BJ (cell line): ENCODE measurements around the gene SEPTIN10. TPM values are rescaled to one million over a fixed set of nuclear protein-coding genes. Genes with fewer than 3 reads are reported as not detected.

Experiments used
- CTCF ChIA-PET: fragments of 350-600 bp; formaldehyde crosslinking; extraction: SDS; loops from one replicate; lab custom pipeline; 2021; ENCODE audit warnings: antibody characterized with exemption, inconsistent platforms; lab: Yijun Ruan, JAX
- POLR2A ChIA-PET: fragments of 300-600 bp; sonication (Branson Sonifier 250); formaldehyde crosslinking; extraction: SDS; loops from one replicate; lab custom pipeline; 2021; ENCODE audit warnings: antibody characterized with exemption; lab: Charles Lee
- DNase-seq: peaks from one replicate; pipeline ENCODE4 v3.0.0-alpha.2; 2011; ENCODE audit warnings: low read depth
- H3K27me3 ChIP-seq: 2 replicates; pipeline ENCODE4 v1.6.0; 2011; ENCODE audit warnings: low read length; ENCODE audit not compliant: control insufficient read depth, insufficient read depth
- H3K36me3 ChIP-seq: 2 replicates; pipeline ENCODE4 v1.5.1; 2011; ENCODE audit warnings: low read length; ENCODE audit not compliant: control insufficient read depth, insufficient read depth
- H3K4me3 ChIP-seq: 2 replicates; pipeline ENCODE4 v1.5.1; 2011; ENCODE audit warnings: low read depth, mild to moderate bottlenecking, control low read depth, low read length
- CTCF ChIP-seq: IDR thresholded peaks from 2 replicates; pipeline ENCODE4 v1.5.1; 2011; ENCODE audit warnings: low read depth, mild to moderate bottlenecking, control low read depth, inconsistent platforms, low read length, moderate library complexity; ENCODE audit not compliant: insufficient read depth
- polyA plus RNA-seq: library from polyadenylated mRNA; depleted of rRNA; stranded (reverse); fragments of >200 nt; gene quantifications from 2 replicates; pipeline ENCODE4 v1.2.3, GENCODE V29; 2011

The SEPTIN10 gene
- polyA plus RNA-seq, 1 experiment = 68.8 TPM

- ChIA-PET CTCF (interaction anchor here (0.5 to 0.9 kb wide), 3 partner anchors 12 to 379 kb away, joined by 3 read pairs; no protein-coding TSS in a partner anchor), POLR2A (no interaction called here)
- Histone ChIP-seq H3K4me3 (no peak overlapping the region), H3K36me3 (no peaks in the 10 kb centered on the region), H3K27me3 (peaks cover 3% of the 10 kb centered on the region; the same call in 1 of the 2 replicates)
- no peak for DNase-seq
- no peak for TF ChIP-seq CTCF
Measured at GRCh38 chr2:109521233-109522062, 92.3 kb downstream of the SEPTIN10 start.

- POLR2A ChIA-PET = no interaction called here
- no peak for DNase-seq
- no peak for TF ChIP-seq CTCF
- Histone ChIP-seq H3K36me3 (no peaks in the 10 kb centered on the region), H3K27me3 (peaks cover 3% of the 10 kb centered on the region; the same call in 1 of the 2 replicates), H3K4me3 (no peak overlapping the region)
- CTCF ChIA-PET = interaction anchor here (0.9 to 1.6 kb wide), 3 partner anchors 9 to 217 kb away, joined by 3 read pairs; no protein-coding TSS in a partner anchor
Measured at GRCh38 chr2:109519513-109519912, 94.3 kb downstream of the SEPTIN10 start.

- Histone ChIP-seq H3K36me3 (no peaks in the 10 kb centered on the region), H3K4me3 (no peak overlapping the region), H3K27me3 (no peaks in the 10 kb centered on the region)
- ChIA-PET CTCF (interaction anchor here (0.7 to 2.1 kb wide), 4 partner anchors 7 to 390 kb away, joined by 3 to 8 read pairs (median 4); no protein-coding TSS in a partner anchor), POLR2A (no interaction called here)
- no peak for TF ChIP-seq CTCF
- no peak for DNase-seq
Measured at GRCh38 chr2:109517118-109517889, 96.5 kb downstream of the SEPTIN10 start.

- ChIA-PET CTCF (interaction anchor here (2.1 kb wide), 1 partner anchor 220 kb away, joined by 8 read pairs; no protein-coding TSS in a partner anchor), POLR2A (no interaction called here)
- Histone ChIP-seq H3K27me3 (no peaks in the 10 kb centered on the region), H3K4me3 (no peak overlapping the region), H3K36me3 (no peaks in the 10 kb centered on the region)
- peak; percentile 69 for TF ChIP-seq CTCF
- DNase-seq = no peak
Measured at GRCh38 chr2:109516445-109517117, 97.2 kb downstream of the SEPTIN10 start.
